Duodenal mucosa (tissue), 2 donors: ENCODE results near the gene ZNF629.

Source experiments
- H3K27ac ChIP-seq: one replicate; pipeline ENCODE4 v1.7.0; 2013; ENCODE audit warnings: low read depth, low read length
- H3K27me3 ChIP-seq, 2 donors: one replicate each; pipeline ENCODE4 v1.7.0; 2013; ENCODE audit warnings: low read length in 2 of 2, control low read depth in 1 of 2; ENCODE audit not compliant: insufficient read depth in 2 of 2, control insufficient read depth in 1 of 2
- H3K36me3 ChIP-seq, 2 donors: one replicate each; pipeline ENCODE4 v1.7.0; 2013; ENCODE audit warnings: low read length in 2 of 2, control low read depth in 1 of 2; ENCODE audit not compliant: insufficient read depth in 2 of 2, control insufficient read depth in 1 of 2
- H3K4me1 ChIP-seq, 2 donors: one replicate each; pipeline ENCODE4 v1.7.0; 2013; ENCODE audit warnings: low read length in 2 of 2, control low read depth in 1 of 2; ENCODE audit not compliant: insufficient read depth in 2 of 2, control insufficient read depth in 1 of 2
- H3K4me3 ChIP-seq, 2 donors: one replicate each; pipeline ENCODE4 v1.7.0; 2013; ENCODE audit warnings: low read length in 2 of 2, low read depth in 1 of 2
- H3K9ac ChIP-seq, 2 donors: one replicate each; pipeline ENCODE4 v1.7.0; 2013; ENCODE audit warnings: low read length in 2 of 2, low read depth in 1 of 2
- H3K9me3 ChIP-seq, 2 donors: one replicate each; pipeline ENCODE4 v1.7.0; 2013; ENCODE audit warnings: low read length in 2 of 2, control low read depth in 1 of 2; ENCODE audit not compliant: control insufficient read depth in 1 of 2

ZNF629 gene

DNA sequence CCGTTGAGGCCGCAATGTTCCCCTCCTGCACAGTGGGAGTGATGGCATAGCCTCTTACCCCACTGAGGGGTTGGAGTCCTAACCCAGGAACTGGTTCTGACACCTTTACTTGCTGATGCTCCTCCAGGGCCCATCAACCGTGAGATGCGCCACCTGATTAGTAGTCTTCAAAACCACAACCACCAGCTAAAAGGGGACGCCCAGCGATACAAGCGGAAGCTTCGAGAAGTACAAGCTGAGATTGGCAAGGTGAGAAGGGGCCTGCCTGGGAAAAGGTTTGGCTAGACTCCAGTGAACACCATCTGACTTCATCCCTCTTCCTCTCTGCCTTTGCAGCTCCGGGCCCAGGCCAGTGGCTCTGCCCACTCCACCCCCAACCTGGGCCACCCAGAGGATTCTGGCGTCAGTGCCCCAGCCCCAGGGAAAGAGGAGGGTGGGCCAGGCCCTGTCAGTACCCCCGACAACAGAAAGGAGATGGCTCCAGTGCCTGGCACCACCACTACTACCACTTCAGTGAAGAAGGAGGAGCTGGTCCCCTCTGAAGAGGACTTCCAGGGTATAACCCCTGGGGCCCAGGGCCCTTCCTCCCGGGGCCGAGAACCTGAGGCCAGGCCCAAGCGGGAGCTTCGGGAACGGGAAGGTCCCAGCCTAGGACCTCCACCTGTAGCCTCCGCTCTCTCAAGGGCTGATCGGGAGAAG is 19.1 kb downstream of the ZNF629 start:
- H3K4me3 ChIP-seq = no peak overlapping the region
- H3K27me3 ChIP-seq = no peaks in the 10 kb centered on the region
- peaks cover 75 to 92% of the 10 kb centered on the region in 2 donors for H3K36me3 ChIP-seq
- H3K9me3 ChIP-seq = no peaks in the 10 kb centered on the region
- H3K4me1 ChIP-seq = peaks cover 8 to 12% of the 10 kb centered on the region in 2 donors
- no peak overlapping the region for H3K9ac ChIP-seq
- no peak overlapping the region for H3K27ac ChIP-seq

DNA sequence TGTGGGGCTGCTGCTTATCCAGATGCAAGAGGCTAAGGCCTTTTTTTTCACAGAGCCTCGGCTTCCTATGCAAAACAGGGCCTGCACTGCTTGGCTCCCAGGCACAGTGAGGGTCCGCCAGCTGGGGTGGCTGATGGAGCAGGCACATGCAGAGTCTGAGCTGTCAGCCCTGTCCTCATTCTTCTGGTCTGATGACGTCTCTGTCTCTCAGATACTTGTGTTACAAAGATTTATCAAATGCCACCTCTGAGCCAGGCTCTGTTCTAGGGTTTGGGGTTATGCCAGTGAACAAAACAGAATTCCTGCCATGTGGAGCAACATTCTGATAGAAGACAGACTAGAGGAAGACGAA is 20.1 kb downstream of the ZNF629 start:
- peaks cover 66 to 82% of the 10 kb centered on the region in 2 donors for H3K36me3 ChIP-seq
- H3K27me3 ChIP-seq = no peaks in the 10 kb centered on the region
- H3K9ac ChIP-seq = no peak overlapping the region
- no peaks in the 10 kb centered on the region for H3K9me3 ChIP-seq
- H3K4me1 ChIP-seq = peaks cover 13 to 17% of the 10 kb centered on the region in 2 donors
- H3K27ac ChIP-seq = no peak overlapping the region
- H3K4me3 ChIP-seq = no peak overlapping the region

- Histone ChIP-seq H3K4me3 (no peak overlapping the region), H3K9me3 (no peaks in the 10 kb centered on the region), H3K36me3 (peaks cover 61 to 77% of the 10 kb centered on the region in 2 donors), H3K27me3 (no peaks in the 10 kb centered on the region), H3K27ac (no peak overlapping the region), H3K9ac (no peak overlapping the region), H3K4me1 (peaks cover 13 to 21% of the 10 kb centered on the region in 2 donors)
Measured at GRCh38 chr16:30766206-30766932, 20.6 kb downstream of the ZNF629 start.

DNA sequence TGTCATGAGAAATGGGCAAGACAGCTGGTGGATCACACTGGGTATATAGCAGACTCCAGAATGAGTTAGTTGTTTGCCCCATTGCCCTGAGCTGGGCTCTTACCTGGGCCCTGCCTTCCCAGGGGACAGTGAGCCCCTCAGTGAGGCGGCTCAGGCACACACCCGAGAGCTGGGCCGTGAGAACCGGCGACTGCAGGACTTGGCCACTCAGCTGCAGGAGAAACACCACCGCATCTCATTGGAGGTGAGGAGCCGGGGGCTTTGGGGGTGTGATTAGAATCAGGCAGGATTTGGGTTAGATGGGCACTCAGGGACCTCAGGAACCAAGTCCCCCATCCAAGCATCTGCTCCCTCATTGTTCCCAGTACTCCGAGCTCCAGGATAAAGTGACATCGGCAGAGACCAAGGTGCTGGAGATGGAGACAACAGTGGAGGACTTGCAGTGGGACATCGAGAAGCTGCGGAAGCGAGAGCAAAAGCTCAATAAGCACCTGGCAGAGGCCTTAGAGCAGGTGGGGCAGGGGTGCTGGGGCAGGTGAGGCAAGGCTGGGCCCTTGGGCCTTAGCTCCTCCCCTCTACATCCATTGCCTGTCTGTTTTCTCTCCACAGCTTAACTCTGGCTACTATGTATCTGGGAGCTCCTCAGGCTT is 22.1 kb downstream of the ZNF629 start:
- Histone ChIP-seq H3K4me3 (no peak overlapping the region), H3K27me3 (no peaks in the 10 kb centered on the region), H3K27ac (no peak overlapping the region), H3K4me1 (peaks cover 19 to 32% of the 10 kb centered on the region in 2 donors), H3K36me3 (peaks cover 53 to 65% of the 10 kb centered on the region in 2 donors), H3K9ac (no peak overlapping the region), H3K9me3 (no peaks in the 10 kb centered on the region)

DNA sequence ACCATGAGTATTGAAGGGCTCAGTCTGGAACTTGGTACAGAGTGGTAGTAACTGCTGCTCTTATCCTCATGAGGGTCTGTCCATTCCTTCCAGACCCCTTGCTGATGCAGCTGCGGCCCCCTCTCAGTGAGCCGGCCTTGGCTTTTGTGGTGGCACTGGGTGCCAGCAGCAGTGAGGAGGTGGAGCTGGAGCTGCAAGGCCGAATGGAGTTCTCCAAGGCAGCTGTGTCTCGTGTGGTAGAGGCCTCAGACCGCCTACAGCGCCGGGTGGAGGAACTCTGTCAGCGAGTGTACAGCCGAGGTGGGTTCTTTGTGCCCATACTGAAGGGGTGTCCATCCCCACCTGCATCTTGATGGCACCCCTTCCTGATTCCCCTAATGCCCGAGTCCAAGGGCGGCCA is 22.9 kb downstream of the ZNF629 start:
- Histone ChIP-seq H3K4me3 (no peak overlapping the region), H3K27ac (no peak overlapping the region), H3K4me1 (peaks cover 19 to 34% of the 10 kb centered on the region in 2 donors), H3K9me3 (no peaks in the 10 kb centered on the region), H3K27me3 (no peaks in the 10 kb centered on the region), H3K9ac (no peak overlapping the region), H3K36me3 (peaks cover 45 to 62% of the 10 kb centered on the region in 2 donors)

DNA sequence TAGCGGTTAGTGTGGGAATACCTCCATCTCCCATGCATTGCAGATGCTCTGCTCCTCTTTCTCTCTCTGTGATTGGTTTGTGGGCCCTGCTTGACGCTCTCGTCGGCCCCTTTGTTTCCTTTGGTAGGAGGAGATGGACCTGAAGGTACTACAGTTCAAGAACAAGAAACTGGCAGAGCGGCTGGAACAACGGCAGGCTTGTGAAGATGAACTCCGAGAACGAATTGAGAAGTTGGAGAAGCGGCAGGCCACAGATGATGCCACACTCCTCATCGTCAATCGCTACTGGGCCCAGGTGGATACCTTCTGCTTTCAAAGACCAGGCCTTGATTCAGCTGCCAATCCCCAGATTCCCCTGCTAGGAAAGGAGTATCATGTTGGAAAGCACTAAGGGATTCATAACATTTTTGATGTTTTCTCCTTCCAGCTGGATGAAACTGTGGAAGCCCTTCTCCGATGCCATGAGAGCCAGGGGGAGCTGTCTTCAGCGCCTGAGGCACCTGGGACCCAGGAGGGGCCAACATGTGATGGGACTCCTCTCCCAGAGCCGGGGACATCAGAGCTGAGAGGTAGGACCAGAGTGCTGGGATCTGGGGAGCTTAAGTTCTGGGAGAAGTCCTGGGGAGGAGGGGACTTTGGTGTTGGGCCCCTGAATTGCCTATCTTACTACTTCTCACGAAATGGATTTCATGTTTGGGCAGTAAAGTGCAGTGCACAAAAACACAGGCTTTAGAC is 23.8 kb downstream of the ZNF629 start:
- no peaks in the 10 kb centered on the region for H3K27me3 ChIP-seq
- peak overlapping the region; percentile 96 to 99 for H3K9ac ChIP-seq
- H3K4me1 ChIP-seq = peaks cover 19 to 39% of the 10 kb centered on the region in 2 donors

DNA sequence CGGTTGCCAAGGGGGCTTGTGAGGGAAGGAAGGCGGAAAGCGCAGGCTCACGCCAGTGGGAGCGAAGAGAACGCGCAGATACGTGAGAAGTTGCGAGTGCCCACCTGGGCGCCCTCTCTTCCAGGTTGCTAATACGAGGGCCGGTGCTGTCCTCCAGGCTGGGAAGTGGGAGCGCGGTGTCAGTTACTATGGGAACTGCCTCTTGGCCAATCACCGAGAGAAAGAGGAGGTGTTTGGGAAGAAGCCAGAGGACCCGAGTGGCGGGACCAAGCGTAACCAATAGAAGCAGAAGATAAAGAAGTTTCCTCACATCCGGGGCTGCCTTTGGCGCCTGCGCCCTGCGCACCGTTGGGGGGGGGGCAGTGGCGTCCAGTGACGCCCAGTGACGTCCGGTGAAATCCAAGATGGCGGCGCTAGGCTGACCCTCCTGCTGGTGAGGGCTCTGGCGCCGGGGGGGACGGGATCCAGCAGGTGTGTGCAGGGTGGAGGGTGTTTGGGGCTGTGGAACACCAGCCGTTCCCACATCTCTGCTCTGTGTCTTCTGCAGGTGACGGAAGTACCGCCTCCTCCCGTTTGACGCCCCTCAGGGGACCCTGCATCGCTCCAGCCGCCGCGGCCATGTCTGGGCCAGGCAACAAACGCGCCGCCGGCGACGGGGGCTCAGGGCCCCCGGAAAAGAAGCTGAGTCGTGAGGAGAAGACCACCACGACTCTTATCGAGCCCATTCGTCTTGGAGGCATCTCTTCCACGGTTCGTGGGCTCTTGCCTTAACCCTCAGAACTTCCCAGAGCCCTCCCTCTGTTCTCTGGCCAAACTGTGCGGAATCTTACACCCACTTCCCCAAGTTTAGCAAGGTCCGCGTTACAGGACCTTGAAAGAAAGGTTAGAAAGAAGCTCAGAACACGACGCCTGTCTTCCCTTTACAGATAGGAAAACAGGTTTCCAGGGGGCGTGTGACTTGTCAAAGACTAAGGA is 24.8 kb downstream of the ZNF629 start, which contains the start of the genes CFAP119 and RNF40:
TSS of gene CFAP119 (minus strand) at position 135 of the 975 bp plus-strand sequence. CDS start 314 bp downstream, outside the sequence.
TSS of gene RNF40 (plus strand) at position 395 of the 975 bp plus-strand sequence. CDS start at position 619, 224 bp downstream.
- Histone ChIP-seq H3K4me1 (peaks cover 19 to 39% of the 10 kb centered on the region in 2 donors), H3K36me3 (peaks cover 32 to 48% of the 10 kb centered on the region in 2 donors), H3K9me3 (no peaks in the 10 kb centered on the region), H3K9ac (peak within 1 kb of the TSS; percentile 96 to 99), H3K27me3 (no peaks in the 10 kb centered on the region), H3K4me3 (peak within 1 kb of the TSS; percentile 90 to 98), H3K27ac (peak within 1 kb of the TSS; percentile 85)

More for the DNA sequence above, 23.8 kb downstream of the ZNF629 start:
- H3K27ac ChIP-seq = no peak overlapping the region
- H3K9me3 ChIP-seq = no peaks in the 10 kb centered on the region
- H3K36me3 ChIP-seq = peaks cover 36 to 53% of the 10 kb centered on the region in 2 donors
- H3K4me3 ChIP-seq = peak overlapping the region; percentile 90 to 98

DNA sequence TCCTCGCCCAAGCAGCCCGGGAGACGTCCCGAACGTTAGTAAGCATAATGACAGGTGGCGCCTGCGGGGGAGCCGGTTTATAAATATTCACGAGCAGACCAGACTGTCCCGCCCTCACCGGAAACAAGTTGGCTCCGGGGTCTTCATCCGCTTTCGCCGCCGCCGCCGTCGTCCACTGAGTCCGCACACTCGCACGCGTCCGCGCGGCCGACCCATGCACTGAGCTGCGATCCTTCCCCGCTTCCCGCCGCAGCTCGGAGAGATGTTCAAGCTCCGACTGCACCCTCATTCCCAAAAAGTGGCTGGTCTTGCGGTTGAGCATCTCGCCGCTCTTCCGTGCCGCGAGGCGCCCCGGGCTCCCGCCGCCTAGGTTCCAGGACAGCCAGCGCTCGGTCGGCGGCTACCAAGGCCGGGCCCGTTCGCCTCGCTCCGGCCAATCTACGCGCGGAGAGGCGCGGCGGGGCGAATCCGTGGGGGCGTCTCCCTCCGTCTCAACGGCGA is 25.5 kb downstream of the ZNF629 start:
- H3K4me1 ChIP-seq = peaks cover 19 to 39% of the 10 kb centered on the region in 2 donors
- H3K4me3 ChIP-seq = peak overlapping the region; percentile 90 to 98
- peak overlapping the region; percentile 48 to 96 for H3K9ac ChIP-seq
- H3K27me3 ChIP-seq = no peaks in the 10 kb centered on the region
- H3K9me3 ChIP-seq = no peaks in the 10 kb centered on the region
- H3K27ac ChIP-seq = no peak overlapping the region
- peaks cover 37 to 48% of the 10 kb centered on the region in 2 donors for H3K36me3 ChIP-seq
